Activated naive CD8-positive, alpha-beta T cell treated with anti-CD3 and anti-CD28 coated beads, Interleukin-2, amount 10 ng/mL, durations not matched to agents 7 days and 5 days (primary cell): ENCODE measurements around the gene LPCAT3. TPM values are rescaled to one million over a fixed set of nuclear protein-coding genes. Genes with fewer than 3 reads are reported as not detected.

ENCODE experiments used
- ATAC-seq: fragments of 150-1000 bp; cut with Tn5 transposase; one replicate; pipeline ENCODE4 v1.10.0; 2021; ENCODE audit warnings: low read depth, moderate library complexity
- POLR2A ChIA-PET: fragments of 350-600 bp; sonication (Branson Sonifier 250); formaldehyde crosslinking; loops from one replicate; lab custom pipeline; 2021; ENCODE audit warnings: antibody characterized with exemption; lab: Charles Lee
- DNase-seq: peaks from one replicate; pipeline ENCODE4 v3.0.0; 2021
- H3K27ac Mint-ChIP-seq: one replicate; pipeline ENCODE4 v1.8.0; 2022; ENCODE audit warnings: mild to moderate bottlenecking, mixed read lengths
- H3K27me3 Mint-ChIP-seq: one replicate; pipeline ENCODE4 v1.8.0; 2022; ENCODE audit warnings: mild to moderate bottlenecking, moderate library complexity, mixed read lengths
- H3K36me3 Mint-ChIP-seq: one replicate; pipeline ENCODE4 v1.8.0; 2021; ENCODE audit warnings: mild to moderate bottlenecking, mixed read lengths
- H3K4me1 Mint-ChIP-seq: one replicate; pipeline ENCODE4 v1.8.0; 2021; ENCODE audit warnings: mixed read lengths
- H3K4me3 Mint-ChIP-seq: one replicate; pipeline ENCODE4 v1.8.0; 2022; ENCODE audit warnings: mild to moderate bottlenecking, moderate library complexity, mixed read lengths
- H3K9me3 Mint-ChIP-seq: one replicate; pipeline ENCODE4 v1.8.0; 2021; ENCODE audit warnings: mixed read lengths
- microRNA-seq: library from miRNA; unstranded; fragments of <30 nt; microRNA quantifications from one replicate; pipeline ENCODE4 v1.2.0, GENCODE V29; 2022
- total RNA-seq, 2 experiments: library from RNA; stranded (reverse); gene quantifications; one replicate each; pipeline ENCODE4 v1.2.3, GENCODE V29; 2021

Gene LPCAT3
- total RNA-seq, 2 experiments from 2014 or later, result 30.3 to 33.9 TPM

DNA sequence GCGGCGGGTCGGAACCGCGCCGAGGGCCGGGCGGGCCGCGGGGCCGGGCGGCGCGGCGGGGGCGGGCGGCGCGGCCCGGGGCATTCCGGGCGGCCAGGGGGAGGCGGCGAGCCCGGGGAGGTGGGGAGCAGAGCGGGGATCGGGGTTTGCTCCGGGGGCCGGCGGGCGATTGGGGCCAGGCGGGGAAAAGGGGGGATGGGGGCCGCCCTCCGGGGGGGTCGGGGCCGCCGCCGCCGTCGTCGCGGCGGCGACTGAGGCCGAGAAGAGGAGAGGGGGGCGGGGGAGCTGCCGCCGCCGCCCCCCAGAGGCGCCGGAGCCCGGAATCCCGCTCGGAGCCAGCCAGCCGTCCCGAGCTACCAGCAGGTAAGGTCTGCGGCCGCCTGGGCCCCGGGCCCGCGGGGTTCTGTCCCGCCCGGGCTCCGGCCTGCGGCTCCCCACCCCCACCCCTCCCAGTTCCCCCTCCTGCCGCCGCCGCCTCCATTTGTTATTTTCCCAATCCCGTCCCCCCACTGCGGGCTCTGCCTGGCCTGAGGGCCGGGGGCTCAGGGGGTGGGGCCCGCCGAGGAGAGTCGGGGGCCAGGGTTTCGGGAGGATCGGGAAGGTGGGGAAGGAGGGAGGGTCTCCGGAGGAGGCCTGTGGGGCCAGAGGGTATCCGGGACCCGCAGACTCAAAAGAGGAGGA is 90.1 kb downstream of the LPCAT3 start:
- ATAC-seq (no peak), DNase-seq (no peak)
- POLR2A ChIA-PET, result interaction anchor here (1.2 to 6.7 kb wide), 4 partner anchors 9 to 55 kb away, joined by 5 to 64 read pairs (median 12); partner anchors contain the start of genes C12orf57, RNU7-1 and SPSB2
- Mint-ChIP-seq H3K36me3 (no peaks in the 10 kb centered on the region), H3K4me1 (peaks cover 48% of the 10 kb centered on the region), H3K27me3 (no peaks in the 10 kb centered on the region), H3K4me3 (peak overlapping the region; percentile 82), H3K27ac (peak overlapping the region; percentile 80), H3K9me3 (no peaks in the 10 kb centered on the region)

DNA sequence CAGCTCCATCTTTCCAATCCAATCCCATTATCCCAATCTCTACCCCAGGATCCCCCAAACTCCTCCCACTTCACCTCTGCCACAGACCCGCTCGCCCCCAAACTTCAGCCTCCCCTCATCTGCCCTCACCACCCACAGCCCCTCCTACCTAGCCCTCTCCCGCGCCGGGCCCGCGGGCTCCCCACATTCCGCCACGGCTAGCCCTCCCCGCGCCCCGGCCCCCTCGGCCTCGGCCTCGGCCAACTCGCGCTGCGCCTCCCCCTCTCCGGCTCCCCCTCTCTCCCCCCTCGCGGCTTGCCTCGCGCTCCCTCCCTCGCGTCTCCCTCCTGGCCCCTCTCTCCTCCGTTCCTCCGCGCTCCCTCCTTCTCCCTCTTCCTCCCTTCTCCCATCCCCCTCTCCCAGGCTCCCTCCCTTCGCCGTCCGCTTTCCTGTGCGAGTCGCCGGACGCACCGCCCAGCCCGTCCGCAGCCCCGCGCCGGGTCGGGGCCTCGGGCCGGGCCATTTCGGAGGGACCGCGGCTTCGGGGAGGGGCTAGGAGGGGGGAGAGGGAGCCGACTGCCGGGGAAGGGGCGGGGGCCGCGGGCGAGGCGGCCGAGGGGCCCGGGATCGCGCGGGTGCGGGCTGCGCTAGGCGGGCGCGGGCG is 90.8 kb downstream of the LPCAT3 start, which contains the start of gene ATN1:
ATN1 (plus strand) TSS at position 581 of the 643 bp plus-strand sequence. CDS start 6,043 bp downstream, outside the sequence.
- peak; percentile 23 for ATAC-seq
- Mint-ChIP-seq H3K27ac (peak within 1 kb of the TSS; percentile 80), H3K4me3 (peak within 1 kb of the TSS; percentile 82), H3K27me3 (no peaks in the 10 kb centered on the region), H3K4me1 (peaks cover 47% of the 10 kb centered on the region), H3K9me3 (no peaks in the 10 kb centered on the region), H3K36me3 (peaks cover 5% of the 10 kb centered on the region)
- DNase-seq, result peak; percentile 68
- POLR2A ChIA-PET, result interaction anchor here (1.0 to 6.7 kb wide), 6 partner anchors 10 to 37 kb away, joined by 3 to 64 read pairs (median 10); partner anchors contain the start of genes C12orf57 and RNU7-1

Small RNA genes within 50 kb of the gene (microRNA-seq; reads per million reads assigned to microRNA genes)
- 100 reads per million, percentile 56 among the genes with 10 or more reads in this experiment for gene MIR141
- gene MIR200C, result 513 reads per million, percentile 75 among the genes with 10 or more reads in this experiment

Other genes starting within 250 kb of the LPCAT3 start
- 10 to 100 TPM; 46.6 to 52.1 TPM for gene LAG3, start 246.0 kb downstream of the LPCAT3 start, total RNA-seq
- gene CD4, start 228.9 kb downstream of the LPCAT3 start, total RNA-seq, result 1 to 10 TPM; 2.6 to 3.0 TPM
- gene GPR162, start 196.7 kb downstream of the LPCAT3 start, total RNA-seq, result under 1 TPM; 0.30 to 0.51 TPM
- 1 to 10 TPM; 6.3 to 7.0 TPM for gene P3H3, start 190.1 kb downstream of the LPCAT3 start, total RNA-seq
- gene GNB3, start 177.6 kb downstream of the LPCAT3 start, total RNA-seq, result 1 to 10 TPM; 2.6 to 3.1 TPM
- gene CDCA3, start 167.2 kb downstream of the LPCAT3 start, total RNA-seq, result 10 to 100 TPM; 76.7 to 85.2 TPM
- 10 to 100 TPM; 84.8 to 95.4 TPM for gene USP5, start 166.3 kb downstream of the LPCAT3 start, total RNA-seq
- gene TPI1, start 150.9 kb downstream of the LPCAT3 start, total RNA-seq, result 1,000 to 10,000 TPM; 1,129 to 1,200 TPM
- gene SPSB2, start 145.2 kb downstream of the LPCAT3 start, total RNA-seq, result 10 to 100 TPM; 16.4 to 17.0 TPM
- 1 to 10 TPM; 8.1 to 8.3 TPM for gene LRRC23, start 113.7 kb downstream of the LPCAT3 start, total RNA-seq
- 100 to 1,000 TPM; 231 to 242 TPM for gene ENO2, start 103.9 kb downstream of the LPCAT3 start, total RNA-seq
- gene ATN1, start 90.5 kb downstream of the LPCAT3 start, total RNA-seq, result 10 to 100 TPM; 31.0 to 31.3 TPM
- not detected for gene RNU7-1, start 74.7 kb downstream of the LPCAT3 start, total RNA-seq
- gene C12orf57, start 74.5 kb downstream of the LPCAT3 start, total RNA-seq, result 100 to 1,000 TPM; 210 to 217 TPM
- gene PTPN6, start 67.1 kb downstream of the LPCAT3 start, total RNA-seq, result 100 to 1,000 TPM; 349 to 370 TPM
- 100 to 1,000 TPM; 175 to 189 TPM for gene PHB2, start 47.8 kb downstream of the LPCAT3 start, total RNA-seq
- 10 to 100 TPM; 50.0 to 55.7 TPM for gene EMG1, start 47.6 kb downstream of the LPCAT3 start, total RNA-seq
- 1 to 10 TPM; 1.3 TPM for gene C1S, start 42.2 kb upstream of the LPCAT3 start, total RNA-seq
- gene C1R, start 74.0 kb upstream of the LPCAT3 start, total RNA-seq, result 1 to 10 TPM; 4.6 to 6.4 TPM
- gene C1RL, start 90.7 kb upstream of the LPCAT3 start, total RNA-seq, result 10 to 100 TPM; 29.8 to 36.0 TPM
- gene RBP5, start 110.4 kb upstream of the LPCAT3 start, total RNA-seq, result 1 to 10 TPM in 1 of 2 experiments, under 1 TPM in 1; 0.58 to 1.3 TPM
- 100 to 1,000 TPM in 1 of 2 experiments, 10 to 100 TPM in 1; 99.3 to 104 TPM for gene CLSTN3, start 111.9 kb upstream of the LPCAT3 start, total RNA-seq
- gene PEX5, start 171.2 kb upstream of the LPCAT3 start, total RNA-seq, result 10 to 100 TPM; 21.1 to 23.0 TPM